Keratinocyte (primary cell): Measurements from ENCODE around the gene KHNYN.

Experiments used
- EZH2 ChIP-seq: IDR thresholded peaks from one replicate; pipeline ENCODE4 v1.6.1; 2012; ENCODE audit warnings: inconsistent platforms, mild to moderate bottlenecking, low read length, moderate library complexity
- TF ChIP-seq, protein P1 (sequence below), 3 experiments: IDR thresholded peaks in 1 of 3; conservative IDR thresholded peaks in 1 of 3; optimal IDR thresholded peaks in 1 of 3; 2 replicates in 2 of 3; 3 replicates in 1 of 3; pipeline versions ENCODE3 to v1.5.1; 2011; ENCODE audit warnings: low read length in 3 of 3, mild to moderate bottlenecking in 3 of 3, moderate library complexity in 2 of 3, control low read depth in 1 of 3, inconsistent platforms in 1 of 3; ENCODE audit not compliant: insufficient read depth in 2 of 3; ENCODE audit errors: extremely low read depth in 1 of 3

DNA sequence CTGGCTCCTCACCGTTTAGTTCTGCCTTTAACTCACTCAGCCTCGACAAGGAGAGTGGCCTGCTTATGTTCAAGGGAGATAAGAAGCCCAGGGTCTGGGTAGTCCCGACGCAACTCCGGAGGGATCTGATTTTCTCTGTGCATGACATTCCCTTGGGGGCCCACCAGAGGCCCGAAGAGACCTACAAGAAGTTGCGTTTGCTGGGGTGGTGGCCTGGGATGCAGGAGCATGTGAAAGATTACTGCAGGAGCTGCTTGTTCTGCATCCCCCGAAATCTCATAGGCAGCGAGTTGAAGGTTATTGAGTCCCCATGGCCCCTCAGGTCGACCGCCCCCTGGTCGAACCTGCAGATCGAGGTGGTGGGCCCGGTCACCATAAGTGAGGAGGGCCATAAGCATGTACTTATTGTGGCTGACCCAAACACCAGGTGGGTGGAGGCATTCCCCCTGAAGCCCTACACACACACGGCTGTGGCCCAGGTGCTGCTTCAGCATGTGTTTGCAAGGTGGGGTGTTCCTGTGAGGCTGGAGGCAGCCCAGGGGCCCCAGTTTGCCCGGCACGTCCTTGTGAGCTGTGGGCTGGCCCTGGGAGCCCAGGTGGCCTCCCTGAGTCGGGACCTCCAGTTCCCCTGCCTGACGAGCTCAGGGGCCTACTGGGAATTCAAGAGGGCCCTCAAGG lies 13.4 kb upstream of the KHNYN start:
- TF ChIP-seq, protein P1, sequence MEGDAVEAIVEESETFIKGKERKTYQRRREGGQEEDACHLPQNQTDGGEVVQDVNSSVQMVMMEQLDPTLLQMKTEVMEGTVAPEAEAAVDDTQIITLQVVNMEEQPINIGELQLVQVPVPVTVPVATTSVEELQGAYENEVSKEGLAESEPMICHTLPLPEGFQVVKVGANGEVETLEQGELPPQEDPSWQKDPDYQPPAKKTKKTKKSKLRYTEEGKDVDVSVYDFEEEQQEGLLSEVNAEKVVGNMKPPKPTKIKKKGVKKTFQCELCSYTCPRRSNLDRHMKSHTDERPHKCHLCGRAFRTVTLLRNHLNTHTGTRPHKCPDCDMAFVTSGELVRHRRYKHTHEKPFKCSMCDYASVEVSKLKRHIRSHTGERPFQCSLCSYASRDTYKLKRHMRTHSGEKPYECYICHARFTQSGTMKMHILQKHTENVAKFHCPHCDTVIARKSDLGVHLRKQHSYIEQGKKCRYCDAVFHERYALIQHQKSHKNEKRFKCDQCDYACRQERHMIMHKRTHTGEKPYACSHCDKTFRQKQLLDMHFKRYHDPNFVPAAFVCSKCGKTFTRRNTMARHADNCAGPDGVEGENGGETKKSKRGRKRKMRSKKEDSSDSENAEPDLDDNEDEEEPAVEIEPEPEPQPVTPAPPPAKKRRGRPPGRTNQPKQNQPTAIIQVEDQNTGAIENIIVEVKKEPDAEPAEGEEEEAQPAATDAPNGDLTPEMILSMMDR (optimal IDR thresholded peaks at IDR 0.05 in 1 of 3, IDR thresholded peaks at IDR 0.05 in 1 of 3, conservative IDR thresholded peaks at IDR 0.05 in 1 of 3; ENCODE audit: extremely low read depth in 1 of 3, insufficient read depth in 2 of 3, low read length in 3 of 3), result no peak
- TF ChIP-seq EZH2, result no peak
